ENCODE results near the gene DNAAF3. TPM values are rescaled to one million over a fixed set of nuclear protein-coding genes. Genes with fewer than 3 reads are reported as not detected.

The DNAAF3 gene
- total RNA-seq, 1 experiment from 2014 or later: 0.45 TPM

GRCh38 chr19:55118401-55118991 is 47.9 kb downstream of the DNAAF3 start:
- H3K36me3 Mint-ChIP-seq (ENCODE audit: insufficient read depth, unreplicated experiment): peaks cover 16% of the 10 kb centered on the region
- POLR2A ChIA-PET: interaction anchor here (0.6 to 1.4 kb wide), 2 partner anchors 22 to 932 kb away, joined by 4 read pairs; no protein-coding TSS in a partner anchor
- BruUV-seq (replicated peaks): no TSS peak

GRCh38 chr19:55117663-55118391 is 48.6 kb downstream of the DNAAF3 start:
- intact Hi-C loops (cut with micrococcal nuclease; ENCODE audit: unreplicated experiment): loop anchor here (1.0 to 2.0 kb wide), 2 partner anchors 49 to 290 kb away; partner anchors contain the start of gene DNAAF3
- Mint-ChIP-seq H3K27me3 (ENCODE audit: insufficient read depth, unreplicated experiment) (no peaks in the 10 kb centered on the region), H3K36me3 (ENCODE audit: insufficient read depth, unreplicated experiment) (peaks cover 16% of the 10 kb centered on the region), H3K4me3 (ENCODE audit: unreplicated experiment) (peak overlapping the region; percentile 85), H3K9me3 (ENCODE audit: unreplicated experiment) (no peaks in the 10 kb centered on the region), H3K4me1 (ENCODE audit: low read depth, unreplicated experiment) (peaks cover 18% of the 10 kb centered on the region), H3K27ac (ENCODE audit: unreplicated experiment) (peak overlapping the region; percentile 79)
- H3K4me3 ChIP-seq (ENCODE audit: low read depth, low read length): peak overlapping the region; percentile 88
- H3K4me1 ChIP-seq: peaks cover 17% of the 10 kb centered on the region; the same call in 1 of the 2 replicates
- ChIA-PET CTCF (interaction anchor here (1.0 to 1.4 kb wide), 5 partner anchors 14 to 266 kb away, joined by 3 to 7 read pairs (median 3); partner anchors contain the start of genes DNAAF3 and TMEM238), POLR2A (interaction anchor here (0.6 to 1.4 kb wide), 3 partner anchors 23 to 953 kb away, joined by 3 to 4 read pairs (median 4); no protein-coding TSS in a partner anchor)
- H3K9me3 ChIP-seq: no peaks in the 10 kb centered on the region
- peak; percentile 98 to 99 for DNase-seq
- BruUV-seq (replicated peaks): TSS peak; percentile 93
- no peak for TF ChIP-seq CTCF (IDR thresholded peaks at IDR 0.05; ENCODE audit: insufficient read depth in 1 of 2, low read depth in 1 of 2, low read length in 1 of 2, severe bottlenecking in 1 of 2, unreplicated experiment in 1 of 2)
- H3K36me3 ChIP-seq (ENCODE audit: control insufficient read depth, insufficient read depth, low read length): no peaks in the 10 kb centered on the region; the same call in 1 of the 2 replicates
- no peaks in the 10 kb centered on the region for H3K27me3 ChIP-seq (replicated peaks; ENCODE audit: control insufficient read depth, insufficient read depth, low read length)

More at GRCh38 chr19:55118401-55118991, 47.9 kb downstream of the DNAAF3 start:
- Histone ChIP-seq H3K36me3 (ENCODE audit: control insufficient read depth, insufficient read depth, low read length) (no peaks in the 10 kb centered on the region; the same call in 1 of the 2 replicates), H3K4me3 (ENCODE audit: low read depth, low read length) (peak overlapping the region; percentile 88), H3K27me3 (replicated peaks; ENCODE audit: control insufficient read depth, insufficient read depth, low read length) (no peaks in the 10 kb centered on the region), H3K9me3 (no peaks in the 10 kb centered on the region), H3K4me1 (peaks cover 17% of the 10 kb centered on the region; the same call in 1 of the 2 replicates)
- no peaks in the 10 kb centered on the region for H3K9me3 Mint-ChIP-seq (ENCODE audit: unreplicated experiment)
- intact Hi-C loops (cut with micrococcal nuclease; ENCODE audit: unreplicated experiment): no loop called here
- TF ChIP-seq CTCF (IDR thresholded peaks at IDR 0.05; ENCODE audit: insufficient read depth in 1 of 2, low read depth in 1 of 2, low read length in 1 of 2, severe bottlenecking in 1 of 2, unreplicated experiment in 1 of 2): no peak
- CTCF ChIA-PET: interaction anchor here (1.1 to 1.4 kb wide), 2 partner anchors 14 to 23 kb away, joined by 3 read pairs; no protein-coding TSS in a partner anchor
- H3K27me3 Mint-ChIP-seq (ENCODE audit: insufficient read depth, unreplicated experiment): no peaks in the 10 kb centered on the region
- peak overlapping the region; percentile 79 for H3K27ac Mint-ChIP-seq (ENCODE audit: unreplicated experiment)
- peak overlapping the region; percentile 85 for H3K4me3 Mint-ChIP-seq (ENCODE audit: unreplicated experiment)
- peak in 1 of 2 experiments; percentile 37 for DNase-seq
- peaks cover 18% of the 10 kb centered on the region for H3K4me1 Mint-ChIP-seq (ENCODE audit: low read depth, unreplicated experiment)
